ENCODE measurements around the gene TRAF3.

The TRAF3 gene

DNA sequence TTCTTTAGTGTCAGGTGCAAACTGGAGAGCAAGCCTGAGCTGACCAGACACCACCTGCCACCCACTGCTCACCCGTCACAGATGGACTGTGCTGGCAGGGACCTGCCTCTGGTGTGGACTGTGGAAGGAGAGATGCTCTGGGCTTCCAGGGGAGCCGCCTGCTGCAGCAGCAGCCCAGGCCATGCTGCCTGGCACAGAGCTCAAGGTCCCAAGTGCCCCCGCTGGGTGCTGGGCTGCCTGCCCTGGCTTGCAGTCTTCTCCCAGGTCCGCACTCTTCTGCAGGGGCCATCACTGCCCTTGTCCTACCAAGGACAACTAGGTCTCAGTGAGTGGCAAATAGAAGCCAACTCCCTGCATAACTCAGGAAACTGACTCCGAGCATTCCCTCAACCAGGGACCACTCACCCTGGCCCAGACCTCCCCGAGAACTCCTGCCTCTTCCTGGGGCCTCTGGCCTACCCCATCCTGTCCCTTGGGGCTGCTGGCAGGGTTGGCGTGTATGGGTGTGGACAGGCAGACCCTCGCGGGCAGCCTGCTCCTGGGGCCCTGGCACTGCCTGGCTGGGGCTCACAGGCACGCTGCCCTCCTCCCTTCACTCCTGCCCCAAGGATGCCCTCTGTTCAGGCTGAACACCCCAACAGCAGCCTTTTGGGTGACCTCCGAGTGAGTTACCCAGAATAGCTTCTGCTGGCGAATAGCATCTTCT, 154.5 kb downstream of the TRAF3 start:
- DNase-seq (ENCODE audit: low read depth in 2 of 3, low spot score in 2 of 3), result no peak

- no peak for DNase-seq (ENCODE audit: low read depth in 2 of 3, low spot score in 2 of 3)
Observed at GRCh38 chr14:102932484-102933248, 155.4 kb downstream of the TRAF3 start.

DNA sequence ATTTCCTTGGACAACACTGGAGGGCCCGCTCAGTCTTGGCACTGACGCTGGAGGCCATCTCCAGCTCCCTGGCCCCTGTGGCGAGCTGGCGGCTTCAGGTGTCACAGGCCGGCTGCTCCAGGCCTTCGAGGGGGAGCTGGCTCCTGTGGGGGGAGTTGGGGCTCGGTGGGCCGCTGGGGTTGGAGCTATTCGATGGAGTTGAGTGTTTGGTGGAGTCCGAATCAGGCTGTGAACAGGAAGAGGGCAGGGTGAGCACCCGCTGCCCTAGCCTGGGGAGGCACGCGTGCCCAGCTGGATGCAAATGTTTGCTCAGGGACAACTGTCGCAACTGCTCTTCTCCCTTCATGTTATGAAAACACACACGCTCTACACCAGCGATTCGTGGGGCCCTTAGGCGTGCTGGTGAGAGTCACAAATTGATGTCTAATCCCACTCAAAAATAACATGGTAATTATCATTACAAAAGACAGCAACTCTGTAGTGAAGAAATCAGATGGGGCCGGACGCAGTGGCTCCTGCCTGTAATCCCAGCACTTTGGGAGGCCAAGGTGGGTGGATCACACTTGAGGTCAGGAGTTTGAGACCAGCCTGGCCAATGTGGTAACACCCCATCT, 156.5 kb downstream of the TRAF3 start:
- DNase-seq (ENCODE audit: low read depth in 2 of 3, low spot score in 2 of 3), result no peak

- DNase-seq (ENCODE audit: low read depth in 2 of 3, low spot score in 2 of 3), result no peak
Observed at GRCh38 chr14:102935756-102936155, 158.5 kb downstream of the TRAF3 start.

DNA sequence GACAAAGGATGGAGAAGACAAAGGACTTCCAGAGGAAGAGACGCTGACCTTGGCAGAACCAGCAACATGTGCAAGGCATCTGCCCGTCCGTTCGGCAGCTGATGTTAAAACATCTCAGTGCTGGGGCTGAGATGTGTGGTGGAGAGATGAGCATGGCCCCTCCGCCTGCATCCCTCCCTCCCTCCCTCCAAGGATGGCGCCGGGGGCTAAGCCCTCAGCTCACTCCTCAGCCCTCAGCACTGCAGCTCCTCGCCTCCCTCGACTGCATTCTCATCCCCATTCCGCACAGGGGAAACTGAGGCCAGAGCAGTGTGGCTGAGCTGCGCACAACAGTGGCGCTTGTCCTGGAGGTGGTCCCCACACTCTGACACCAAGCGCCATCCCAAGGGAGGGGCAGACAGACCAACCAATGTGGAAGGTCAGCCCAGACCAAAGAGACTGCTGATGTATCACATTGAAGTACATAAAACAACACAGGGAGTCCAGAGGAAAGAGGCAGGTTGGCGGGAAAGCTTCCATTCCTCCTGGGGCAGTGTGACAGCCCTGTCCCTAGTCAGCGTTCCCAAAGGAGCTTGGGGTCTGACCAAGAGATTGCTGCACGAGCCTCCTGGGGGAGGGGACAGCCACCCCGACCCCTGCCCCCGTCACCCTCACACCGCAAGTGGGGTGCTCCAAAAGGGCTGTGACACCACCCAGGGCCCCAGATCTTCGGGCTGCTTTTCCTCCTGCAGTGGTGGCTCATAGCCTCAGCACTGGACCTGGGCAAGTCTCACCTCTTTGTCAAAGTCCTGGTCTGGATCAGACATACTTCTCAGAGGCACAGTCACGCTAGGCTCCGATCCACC, 160.3 kb downstream of the TRAF3 start:
- no peak for DNase-seq (ENCODE audit: low read depth in 2 of 3, low spot score in 2 of 3)

GRCh38 chr14:102938191-102938590, 160.9 kb downstream of the TRAF3 start:
- no peak for DNase-seq (ENCODE audit: low read depth in 2 of 3, low spot score in 2 of 3)

- DNase-seq (ENCODE audit: low read depth in 2 of 3, low spot score in 2 of 3), result no peak
Observed at GRCh38 chr14:102939329-102939728, 162.1 kb downstream of the TRAF3 start.

DNA sequence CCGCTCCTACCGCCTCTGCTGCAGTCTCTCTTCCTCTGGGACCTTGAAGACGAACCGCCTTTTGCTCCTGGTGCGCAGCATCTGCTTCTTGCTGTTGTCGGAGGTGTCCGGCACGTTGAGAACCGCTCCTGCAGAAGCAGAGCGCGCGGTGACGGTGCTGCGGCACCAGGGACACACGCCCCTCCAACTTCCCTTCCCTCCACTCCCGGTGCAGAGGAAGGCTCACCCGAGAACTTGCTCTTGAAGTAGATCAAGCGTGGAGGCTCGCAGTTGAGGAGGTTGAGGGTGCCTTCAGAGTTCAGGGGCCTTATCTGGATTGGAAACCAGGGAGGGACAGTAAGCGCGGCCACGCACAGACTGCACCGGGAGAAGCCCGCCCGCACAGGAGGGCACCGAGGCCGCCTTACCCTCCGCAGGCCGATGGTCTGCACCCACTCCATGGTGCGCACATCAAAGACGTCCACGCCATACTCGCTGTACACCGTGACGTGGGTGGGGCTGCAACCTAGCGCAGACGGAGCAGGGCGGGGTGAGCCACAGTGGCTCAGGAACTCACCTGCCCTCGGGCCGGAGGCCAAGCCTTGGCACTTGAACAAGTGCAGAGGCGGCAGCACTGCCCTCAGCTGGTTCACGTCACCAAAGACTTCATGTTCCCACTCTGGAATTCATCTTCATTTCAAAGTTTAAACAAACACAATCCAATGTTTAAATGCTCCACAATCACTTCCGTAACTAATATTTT, 162.7 kb downstream of the TRAF3 start:
- DNase-seq (ENCODE audit: low read depth in 2 of 3, low spot score in 2 of 3), result no peak

- DNase-seq (ENCODE audit: low read depth in 2 of 3, low spot score in 2 of 3), result no peak
Observed at GRCh38 chr14:102940729-102941362, 163.6 kb downstream of the TRAF3 start.

DNA sequence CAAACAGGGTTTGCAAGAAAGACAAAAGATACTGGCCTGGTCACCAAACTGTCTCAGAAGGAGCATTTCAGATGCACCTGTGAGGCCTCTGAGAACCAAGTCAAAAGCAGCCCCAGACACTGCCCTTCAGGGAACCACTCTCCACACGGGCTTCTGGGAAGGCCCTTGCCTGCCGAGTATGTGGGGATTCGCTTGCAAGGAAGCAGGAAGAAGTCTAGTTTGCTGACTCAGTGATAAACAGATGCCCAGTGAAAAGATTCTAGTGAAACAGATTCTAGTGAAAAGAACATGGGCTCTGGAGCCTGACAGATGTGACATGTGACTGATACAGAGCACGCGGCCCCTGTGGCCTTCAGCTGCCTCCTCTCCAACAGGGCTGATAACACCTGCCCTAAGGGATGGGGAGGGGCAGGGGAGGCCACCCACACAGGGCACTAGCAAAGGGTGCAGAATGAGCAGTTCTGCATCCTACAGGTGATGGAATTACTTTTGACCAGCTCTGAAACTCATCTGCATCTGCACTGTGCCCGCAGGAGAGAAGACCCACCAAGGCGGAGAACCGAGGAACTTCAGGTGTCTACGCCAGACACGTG, 164.3 kb downstream of the TRAF3 start:
- no peak for DNase-seq (ENCODE audit: low read depth in 2 of 3, low spot score in 2 of 3)

GRCh38 chr14:102942069-102942468, 164.8 kb downstream of the TRAF3 start:
- DNase-seq (ENCODE audit: low read depth in 2 of 3, low spot score in 2 of 3), result no peak

GRCh38 chr14:102943454-102943853, 166.2 kb downstream of the TRAF3 start:
- DNase-seq (ENCODE audit: low read depth in 2 of 3, low spot score in 2 of 3), result no peak

DNA sequence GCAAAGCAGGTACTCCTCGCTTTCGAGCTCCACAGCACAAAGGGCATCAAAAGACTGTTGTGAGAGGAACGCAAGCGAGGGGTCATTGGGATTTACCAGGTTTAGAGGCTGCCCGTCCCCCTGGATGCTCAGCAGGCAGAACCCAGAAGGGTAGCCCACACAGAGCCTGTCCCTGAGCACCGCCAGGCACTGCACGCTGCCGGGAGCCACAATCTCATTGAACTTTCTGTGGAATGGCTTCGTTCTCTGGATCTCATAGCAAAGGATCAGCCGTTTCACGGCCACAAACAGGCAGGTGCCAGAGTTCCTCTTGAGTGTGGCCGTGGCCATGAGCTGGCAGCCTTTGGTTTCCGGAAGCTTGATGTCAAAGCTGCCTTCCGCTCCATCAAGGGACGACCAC, 166.7 kb downstream of the TRAF3 start:
- no peak for DNase-seq (ENCODE audit: low read depth in 2 of 3, low spot score in 2 of 3)

- DNase-seq (ENCODE audit: low read depth in 2 of 3, low spot score in 2 of 3), result no peak
Observed at GRCh38 chr14:102944448-102945330, 167.4 kb downstream of the TRAF3 start.

- no peak for DNase-seq (ENCODE audit: low read depth in 2 of 3, low spot score in 2 of 3)
Observed at GRCh38 chr14:102945346-102946130, 168.3 kb downstream of the TRAF3 start.

DNA sequence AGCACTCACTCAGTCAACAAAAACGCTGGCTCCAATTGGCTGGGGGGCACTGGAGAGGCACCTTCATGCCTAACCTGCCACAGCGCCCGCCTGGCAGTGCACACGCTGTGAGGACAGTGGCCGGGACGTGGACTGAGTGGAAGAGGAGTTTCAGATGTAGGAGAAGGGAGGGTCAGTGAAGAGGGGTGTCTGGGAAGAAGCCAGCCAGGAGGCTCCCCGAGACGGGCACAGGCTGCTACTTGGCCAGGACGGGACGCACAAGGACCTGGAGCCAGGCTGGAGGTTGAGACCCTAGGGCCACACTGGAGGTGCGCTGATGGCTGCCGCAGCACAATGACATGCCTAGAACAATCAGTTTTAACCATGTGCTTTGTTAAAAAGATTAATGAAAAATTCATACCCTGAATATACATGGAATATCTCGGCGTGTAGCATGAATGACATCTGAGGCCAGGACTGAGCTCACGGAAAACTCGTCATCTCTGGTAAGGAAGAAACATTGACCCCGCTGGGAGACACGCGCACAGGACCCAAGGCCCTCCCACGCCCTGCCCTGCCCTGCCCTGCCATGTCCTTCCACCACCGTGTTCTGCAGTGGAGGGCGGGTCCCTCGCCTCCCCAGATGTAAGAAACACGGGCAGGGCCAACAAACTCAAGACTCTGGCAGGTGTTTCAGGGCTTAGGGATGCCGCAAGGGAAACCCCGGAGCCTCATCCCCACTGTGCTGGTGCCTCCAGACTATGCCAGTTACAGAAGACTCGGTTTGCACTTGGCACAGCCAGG, 170.3 kb downstream of the TRAF3 start:
- no peak for DNase-seq (ENCODE audit: low read depth in 2 of 3, low spot score in 2 of 3)

GRCh38 chr14:102948698-102949061, 171.4 kb downstream of the TRAF3 start:
- DNase-seq (ENCODE audit: low read depth in 2 of 3, low spot score in 2 of 3), result no peak
